Fibroblast of skin of right quadriceps (primary cell): ENCODE measurements around the gene BZW1.
"Not testable (repeated sequence)": the region's sequence is repeated elsewhere in the genome, so short reads cannot be mapped to it uniquely, and the experiment has no call there.

Experiments used
- DNase-seq: peaks from one replicate; pipeline ENCODE4 v3.0.0-alpha.2; 2013

The BZW1 gene

DNA sequence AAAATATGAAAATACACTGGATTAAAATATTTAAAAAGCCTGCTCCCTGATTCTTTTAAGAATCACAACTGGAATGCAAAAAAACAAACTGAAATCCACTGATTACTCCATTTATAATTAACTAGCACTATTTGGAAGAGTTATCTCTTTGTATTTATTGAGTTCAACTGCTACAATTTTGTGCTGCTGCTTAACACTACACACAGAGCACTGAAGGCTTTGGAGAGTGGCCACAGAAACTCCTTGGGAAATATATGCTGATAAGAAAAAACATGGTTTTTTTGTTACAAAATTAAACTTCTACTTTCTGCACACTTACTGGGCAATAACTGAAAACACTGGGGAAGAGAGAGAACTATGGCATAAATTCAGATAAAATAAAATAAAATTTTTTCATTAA is 19.8 kb upstream of the BZW1 start:
- DNase-seq: no peak

- DNase-seq: no peak
Observed at GRCh38 chr2:200794143-200794542, 17.6 kb upstream of the BZW1 start.

DNA sequence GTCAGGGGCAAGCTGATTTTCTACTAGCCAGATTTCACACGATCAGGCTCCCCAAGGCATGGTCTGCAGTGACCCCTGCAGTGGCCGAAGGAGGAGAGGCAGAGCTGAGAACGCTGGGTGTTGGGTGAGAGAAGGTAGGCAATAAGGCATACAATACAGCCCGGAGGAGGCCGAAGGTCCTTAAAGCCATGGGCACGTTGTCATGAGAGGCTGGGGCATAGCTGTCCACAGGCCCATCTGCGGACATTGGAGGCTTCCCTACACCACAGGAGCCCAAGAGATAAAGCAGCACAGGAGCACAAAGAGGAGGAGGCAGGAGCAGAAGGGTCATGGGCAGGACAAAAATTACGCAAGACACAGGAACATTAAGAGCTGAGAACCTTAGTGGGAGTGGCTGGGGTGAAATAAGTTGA is 16.7 kb upstream of the BZW1 start:
- DNase-seq: no peak

DNA sequence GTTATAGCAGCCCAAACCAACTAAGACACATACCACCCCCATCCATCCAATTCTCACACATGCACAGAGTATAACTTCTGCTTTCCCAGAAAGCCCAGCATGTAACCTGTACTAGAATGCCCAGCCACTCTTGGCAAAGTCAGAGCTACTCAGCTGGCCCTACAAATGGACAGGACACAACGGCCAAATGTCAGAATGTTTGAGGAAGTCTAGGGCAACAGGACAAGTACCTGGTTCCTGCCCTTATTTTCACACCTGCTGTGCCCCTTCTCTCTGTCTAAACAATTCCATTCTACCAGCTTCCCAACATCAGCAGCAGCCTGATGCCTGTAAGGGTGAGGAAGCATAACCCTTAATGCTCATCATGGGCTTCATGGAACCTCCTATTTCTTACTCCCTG is 15.1 kb upstream of the BZW1 start:
- DNase-seq: no peak

DNA sequence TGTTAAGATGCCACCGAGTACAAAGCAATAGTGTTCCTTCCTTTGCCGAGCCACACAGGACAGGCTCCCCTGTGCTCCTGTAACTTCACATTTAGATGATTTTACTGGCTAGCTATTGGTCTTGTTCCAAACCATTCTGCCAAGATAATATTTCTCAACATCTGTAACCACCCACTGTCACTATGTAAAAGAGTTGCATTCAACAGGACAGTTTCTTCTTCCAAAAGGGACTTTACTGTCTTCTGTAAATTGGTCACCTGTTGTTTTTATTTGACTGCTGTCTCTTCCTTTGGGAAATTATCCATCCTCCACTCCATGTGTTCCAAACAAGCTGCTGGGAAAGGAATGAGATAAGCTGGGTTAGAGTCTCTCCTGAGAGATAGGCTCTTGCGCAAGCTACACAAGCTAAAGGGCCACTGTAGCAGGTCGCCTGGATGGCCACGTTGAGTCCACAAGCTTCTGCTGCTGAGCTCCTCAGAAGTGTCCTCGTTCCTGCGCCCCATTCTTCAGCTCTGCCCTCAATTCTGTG is 14.4 kb upstream of the BZW1 start:
- no peak for DNase-seq

DNA sequence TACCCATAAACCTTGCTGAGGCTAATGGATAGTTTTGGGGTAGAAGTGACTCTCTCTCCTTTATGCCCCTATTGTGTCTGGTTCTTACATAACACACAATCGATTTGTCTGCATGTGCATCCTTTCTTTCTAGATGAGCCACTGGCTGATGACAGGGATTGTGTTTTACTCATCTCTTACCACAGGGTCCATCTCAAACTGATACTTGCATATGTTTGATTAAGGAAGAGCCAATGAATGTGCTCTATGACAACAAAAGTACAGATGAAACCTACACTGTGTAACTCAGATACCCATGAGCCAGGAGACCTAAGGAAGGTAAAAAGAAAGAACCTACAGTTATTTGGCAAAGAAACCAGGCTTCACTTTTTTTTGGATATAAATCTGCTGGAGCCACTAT is 13.2 kb upstream of the BZW1 start:
- DNase-seq: no peak

- no peak for DNase-seq
Observed at GRCh38 chr2:200800458-200800857, 11.3 kb upstream of the BZW1 start.

DNA sequence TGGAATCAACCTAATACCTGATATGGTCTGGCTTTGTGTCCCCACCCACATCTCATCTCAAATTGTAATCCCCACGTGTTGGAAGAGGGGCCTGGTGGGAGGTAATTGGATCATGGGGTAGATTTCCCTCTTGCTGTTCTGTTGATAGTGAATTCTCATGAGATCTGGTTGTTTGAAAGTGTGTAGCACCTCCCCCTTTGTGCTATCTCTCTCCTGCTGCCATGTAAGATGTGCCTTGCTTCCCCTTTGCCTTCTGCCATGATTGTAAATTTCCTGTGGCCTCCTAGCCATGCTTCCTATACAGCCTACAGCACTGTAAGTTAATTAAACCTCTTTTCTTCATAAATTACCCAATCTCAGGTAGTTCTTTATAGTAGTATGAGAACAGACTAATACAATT is 10.3 kb upstream of the BZW1 start:
- not testable (repeated sequence) for DNase-seq

DNA sequence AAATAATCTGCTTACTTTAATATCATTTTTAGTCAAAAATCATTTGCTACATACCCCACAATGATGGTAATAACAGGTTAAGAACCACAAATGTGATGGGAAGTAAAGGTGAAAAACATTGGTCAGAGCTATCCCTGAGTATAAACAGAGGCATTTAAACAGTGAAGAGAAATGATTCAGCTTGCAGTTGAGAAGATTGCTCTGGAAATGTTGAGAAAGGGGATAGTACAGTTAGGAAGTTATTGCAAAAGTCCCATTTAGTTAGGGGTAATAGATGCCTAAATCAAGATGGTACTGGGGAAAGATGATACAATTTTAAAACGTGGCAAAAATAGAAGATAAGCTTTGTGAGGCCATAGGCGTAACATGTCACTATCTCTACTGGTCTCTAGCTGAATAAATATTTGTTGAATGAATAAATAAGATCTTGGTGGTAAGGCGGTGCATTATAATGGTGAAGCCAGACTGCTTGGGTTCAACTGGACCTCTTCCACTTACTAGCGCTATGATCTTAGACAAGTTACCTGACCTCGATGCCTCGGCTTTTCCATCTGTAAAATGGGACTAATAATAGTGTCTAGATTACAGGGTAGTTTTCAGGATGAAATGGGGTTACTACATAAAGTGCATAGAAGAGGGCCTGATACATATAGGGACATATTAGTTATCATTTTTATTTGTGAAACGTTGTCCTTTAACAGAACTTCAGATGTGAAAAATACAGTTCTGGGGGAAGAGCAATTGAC is 2.0 kb upstream of the BZW1 start:
- no peak for DNase-seq

DNA sequence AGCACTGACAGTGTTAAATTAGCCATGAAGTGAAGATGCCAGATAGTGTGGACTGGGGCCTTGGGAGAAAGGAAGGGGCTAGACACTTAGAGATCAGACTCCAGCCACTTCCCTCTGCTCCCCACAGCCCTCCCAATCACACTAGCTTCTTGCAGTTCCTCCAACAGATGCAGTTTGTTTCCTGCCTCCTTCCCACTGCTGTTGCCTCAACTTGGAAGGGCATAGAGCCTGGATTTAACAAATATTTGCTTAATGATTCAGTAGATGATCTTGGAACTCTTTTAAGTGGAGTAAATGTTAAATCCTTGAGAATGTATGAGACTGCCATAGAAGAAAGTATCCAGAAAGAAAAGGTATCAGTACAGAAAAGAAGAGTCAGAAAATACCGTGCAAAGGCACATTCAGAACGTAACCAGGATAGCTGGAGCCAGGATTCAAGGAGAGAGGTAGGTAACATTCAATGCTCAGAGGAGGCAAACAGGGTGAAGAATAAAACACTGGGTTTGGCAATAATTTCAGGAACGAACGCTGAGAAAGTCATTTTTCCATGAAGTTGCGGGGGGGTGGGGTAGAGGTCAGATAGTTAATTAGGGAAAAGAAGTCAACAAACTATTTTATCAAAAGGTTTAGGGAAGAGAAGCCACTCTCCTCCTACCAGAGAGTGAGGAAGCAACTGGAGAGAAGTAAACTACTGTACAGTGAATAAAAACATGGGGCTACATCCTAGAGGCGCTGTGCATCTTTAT is 1.3 kb upstream of the BZW1 start:
- DNase-seq: peak; percentile 78

DNA sequence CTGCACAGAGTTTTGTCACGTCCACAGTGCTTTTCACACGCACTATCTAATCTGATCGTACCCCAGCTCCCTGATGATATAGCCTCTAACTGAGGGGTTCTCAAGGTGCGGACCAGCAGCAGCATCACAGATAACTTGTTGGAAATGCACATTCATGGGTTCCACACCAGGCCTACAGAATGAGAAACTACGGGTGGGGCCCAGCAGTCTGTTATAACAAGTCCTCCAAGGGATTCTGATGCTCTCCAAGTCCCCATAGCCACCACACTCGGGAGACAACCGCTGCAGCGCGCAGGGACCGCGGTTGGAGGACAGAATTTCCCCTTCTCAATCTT is 745 bp upstream of the BZW1 start:
- no peak for DNase-seq

DNA sequence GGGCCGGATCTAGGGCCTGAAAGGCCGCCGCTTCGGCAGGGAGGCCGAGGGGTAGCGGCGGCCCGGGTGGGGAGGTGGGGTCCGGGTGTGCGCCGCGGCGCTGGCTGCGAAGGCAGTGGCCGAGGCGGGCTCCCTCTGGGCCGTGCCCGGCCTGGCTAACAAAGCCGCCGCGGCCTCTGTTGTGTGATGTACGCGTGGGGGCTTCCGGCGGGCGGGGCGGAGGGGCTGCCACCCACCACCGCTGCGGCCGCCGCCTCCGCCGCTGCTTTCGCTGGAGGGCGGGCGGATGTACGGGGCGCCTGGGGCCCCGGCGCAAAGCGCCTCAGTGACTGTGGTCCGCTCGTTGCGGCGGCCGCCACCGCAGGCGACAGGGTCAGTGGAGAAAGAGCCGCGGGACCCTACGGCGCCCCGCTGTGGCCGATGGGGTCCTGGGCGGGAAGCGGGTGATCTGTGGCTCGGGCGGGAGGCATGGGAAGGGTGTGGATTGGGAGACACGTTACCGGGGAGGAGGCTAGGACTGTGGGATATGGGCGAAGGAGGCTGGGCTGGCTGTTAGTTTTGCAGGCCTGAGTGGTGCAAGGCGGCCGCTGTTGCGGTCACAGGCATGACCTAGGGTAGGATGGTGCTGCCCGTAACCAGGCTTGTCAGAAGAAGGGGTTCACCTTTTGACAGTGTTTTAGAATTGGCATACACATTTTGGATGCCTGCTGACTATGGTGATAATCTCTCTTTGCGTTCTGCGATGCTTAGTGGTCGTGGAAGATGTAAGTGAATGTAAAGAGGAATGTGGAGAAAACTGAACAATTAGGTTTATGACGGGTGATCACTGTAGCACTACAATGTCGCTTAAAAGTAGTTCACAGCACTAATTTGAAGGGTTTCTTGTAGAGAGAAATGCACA is 662 bp downstream of the BZW1 start:
- peak; percentile 59 for DNase-seq

GRCh38 chr2:200814276-200814815 is 2.6 kb downstream of the BZW1 start:
- DNase-seq: no peak

DNA sequence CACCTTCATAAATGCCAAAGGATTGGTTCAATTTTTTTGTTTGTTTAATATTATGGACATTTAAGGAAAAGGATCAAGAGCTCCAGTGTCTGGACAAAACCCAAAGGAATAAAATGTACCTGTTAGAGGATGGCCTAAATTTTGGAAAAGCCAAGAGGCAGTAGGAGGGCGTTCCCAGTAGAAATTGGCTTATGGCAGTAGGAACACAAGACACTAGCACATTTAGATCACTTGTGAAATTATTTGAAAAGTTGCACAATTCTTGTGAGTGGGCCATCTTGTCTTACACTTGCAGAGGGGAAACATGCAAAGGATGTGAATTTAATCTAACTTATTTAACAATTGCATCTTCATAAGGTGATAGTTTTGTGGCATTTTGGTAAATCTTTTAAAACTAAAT is 3.2 kb downstream of the BZW1 start:
- no peak for DNase-seq

GRCh38 chr2:200818732-200819131 is 7.0 kb downstream of the BZW1 start:
- DNase-seq: not testable (repeated sequence)

GRCh38 chr2:200820573-200821234 is 9.0 kb downstream of the BZW1 start:
- DNase-seq: no peak

DNA sequence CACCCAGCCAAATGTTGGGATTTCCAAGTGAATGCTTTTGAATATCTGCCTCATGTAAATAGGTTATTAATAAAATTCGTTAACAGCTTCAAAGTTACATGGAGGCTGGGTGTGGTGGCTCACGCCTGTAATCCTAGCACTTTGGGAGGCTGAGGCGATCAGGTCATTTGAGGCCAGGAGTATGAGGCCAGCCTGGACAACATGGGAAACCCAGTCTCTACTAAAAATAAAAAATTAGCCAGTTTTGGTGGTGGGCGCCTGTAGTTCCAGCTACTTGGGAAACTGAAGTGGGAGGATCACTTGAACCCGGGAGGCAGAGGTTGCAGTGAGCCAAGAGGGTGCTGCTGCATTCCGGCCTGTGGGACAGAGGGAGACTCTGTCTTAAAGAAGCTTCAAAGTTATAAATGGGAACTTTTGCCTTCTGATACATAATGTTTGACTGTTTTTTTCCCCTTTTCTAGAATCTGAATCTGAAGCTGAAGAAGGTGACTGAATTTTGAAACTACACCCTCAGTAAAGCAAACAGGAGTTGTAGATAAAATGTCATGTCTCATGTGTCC is 10.1 kb downstream of the BZW1 start:
- DNase-seq: no peak

- DNase-seq: no peak
Observed at GRCh38 chr2:200828104-200828503, 16.4 kb downstream of the BZW1 start.

GRCh38 chr2:200828572-200829257 is 17.0 kb downstream of the BZW1 start:
- DNase-seq: no peak

DNA sequence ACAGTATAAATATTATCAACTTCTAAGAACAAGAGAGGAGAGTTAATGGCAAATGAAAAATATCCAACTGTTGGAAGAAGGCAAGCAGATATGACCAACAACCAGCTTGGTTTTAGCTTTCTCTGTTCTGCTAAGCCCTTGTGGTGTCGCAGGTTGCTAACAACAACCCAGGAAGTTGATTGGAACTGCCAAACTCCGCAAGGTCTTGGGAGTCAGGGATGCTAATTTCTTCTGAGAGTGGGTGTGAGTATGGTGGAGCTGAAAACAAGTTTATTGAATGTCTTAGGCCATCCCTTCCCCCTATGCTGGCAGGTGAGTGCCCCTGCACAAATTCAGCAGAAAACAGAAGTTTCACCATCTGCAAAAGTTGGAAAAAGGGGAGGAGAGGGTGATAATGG is 17.5 kb downstream of the BZW1 start:
- no peak for DNase-seq

DNA sequence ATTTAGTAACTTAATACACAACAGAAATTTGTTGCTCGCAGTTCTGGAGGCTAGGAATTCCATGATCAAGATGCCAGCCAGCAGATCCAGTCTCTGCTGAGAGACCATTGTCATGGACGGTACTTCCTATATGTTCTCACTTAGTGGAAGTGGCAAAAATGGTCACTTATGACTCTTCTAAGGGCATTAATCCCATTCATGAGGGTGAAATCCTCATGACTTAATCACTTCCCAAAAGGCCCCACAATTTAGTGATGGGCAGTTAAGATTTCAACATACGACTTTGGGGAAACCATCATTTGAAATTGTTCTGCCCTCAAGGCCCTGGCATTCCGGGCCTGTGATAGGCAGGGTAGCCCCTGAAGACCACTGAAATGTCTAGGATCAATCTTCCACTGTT is 23.0 kb downstream of the BZW1 start:
- DNase-seq: no peak

DNA sequence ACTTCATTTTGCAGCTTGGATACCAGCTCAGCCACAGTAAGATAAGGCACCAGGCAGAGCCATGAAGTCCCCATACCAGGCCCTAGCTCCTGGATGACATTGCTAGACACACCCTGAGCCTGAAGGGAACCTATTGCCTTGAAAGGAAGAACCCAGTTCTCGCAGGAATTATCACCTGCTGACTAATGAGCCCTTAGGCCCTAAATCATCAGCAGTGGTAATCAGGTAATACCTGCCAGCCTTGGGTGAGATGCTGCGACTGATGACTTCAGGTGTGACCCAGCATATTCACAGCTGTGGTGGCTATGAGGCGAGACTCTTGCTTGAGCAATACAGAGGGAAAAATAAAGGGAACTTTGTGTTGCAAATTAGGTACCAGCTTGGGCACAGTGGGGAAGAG is 27.8 kb downstream of the BZW1 start:
- no peak for DNase-seq
